IPS-11a (cell line): ENCODE data around the gene TMEM229B.

Source experiments
- H3K4me3 ChIP-seq: one replicate; pipeline ENCODE4 v1.5.1; 2013; ENCODE audit warnings: low read depth, low read length, control low read depth

The TMEM229B gene

DNA sequence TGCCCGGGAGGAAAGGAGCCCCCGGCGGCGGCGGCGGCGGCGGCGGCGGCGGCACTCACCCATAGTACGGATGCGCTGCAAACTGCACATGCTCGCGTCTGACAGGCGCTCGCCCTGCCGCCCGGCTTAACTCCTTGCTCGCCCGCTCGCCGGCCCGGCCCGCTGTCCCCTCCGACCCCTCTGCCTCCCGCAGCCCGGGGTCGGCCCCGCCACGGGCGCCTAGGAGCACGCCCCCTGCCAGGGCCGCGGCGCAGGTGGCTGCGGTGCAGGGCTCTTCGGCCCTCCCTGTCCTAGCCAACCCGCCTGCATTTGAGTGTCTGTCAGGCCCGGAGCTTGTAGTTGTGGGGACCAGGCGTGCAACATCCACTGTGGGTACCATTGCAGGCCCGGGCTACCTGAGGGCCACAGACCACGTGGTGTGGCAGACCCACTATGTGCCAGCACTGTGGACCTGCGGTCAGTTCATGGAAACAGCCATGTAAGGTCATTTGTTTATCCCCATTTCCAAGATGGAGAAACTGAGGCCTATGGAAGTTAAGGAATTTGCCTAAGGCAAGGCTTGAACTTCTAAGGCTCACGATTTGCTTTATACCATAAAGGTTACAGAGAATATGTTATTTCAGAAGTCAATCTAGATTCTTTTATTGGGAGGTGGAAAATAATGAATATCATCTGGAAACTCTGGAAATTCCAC, 27.0 kb upstream of the TMEM229B start:
- peak overlapping the region; percentile 55 for H3K4me3 ChIP-seq

DNA sequence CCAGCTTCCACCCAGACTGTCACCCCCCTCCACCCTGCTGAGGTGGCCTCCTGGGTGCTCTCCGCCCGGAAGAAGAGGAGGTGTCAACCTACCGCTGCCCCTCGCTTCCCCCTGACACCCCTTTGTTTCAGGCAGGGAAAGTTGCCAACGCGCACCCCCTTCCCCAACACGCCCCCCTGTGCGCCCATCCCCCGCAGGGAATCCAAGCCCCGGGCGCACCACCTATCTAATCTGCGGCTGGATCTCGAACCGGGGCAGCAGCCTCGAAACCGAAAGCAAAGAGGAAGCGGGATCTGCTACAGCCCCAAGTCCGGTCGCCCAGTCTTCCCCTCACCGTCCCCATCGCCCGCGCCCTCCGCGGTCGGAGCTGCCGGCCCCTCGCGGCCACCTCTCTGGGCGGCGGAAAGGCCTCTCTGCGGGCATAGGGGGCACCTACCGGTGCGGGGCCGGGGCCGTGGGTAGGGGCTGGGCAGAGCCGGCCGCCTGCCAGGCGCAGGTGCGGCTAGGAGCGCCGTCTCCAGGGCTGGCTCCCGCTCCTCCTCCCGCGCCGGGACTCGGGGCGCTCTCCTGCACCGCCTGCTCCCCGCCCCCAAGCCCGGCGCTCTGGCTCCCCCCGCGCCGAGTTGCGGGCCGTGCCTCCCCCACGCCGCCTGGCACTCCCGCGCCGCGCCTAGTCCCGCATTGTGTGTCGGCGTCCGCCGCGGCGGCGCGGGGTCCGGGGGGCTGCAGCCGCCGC, 26.3 kb upstream of the TMEM229B start:
- H3K4me3 ChIP-seq: peak overlapping the region; percentile 55

DNA sequence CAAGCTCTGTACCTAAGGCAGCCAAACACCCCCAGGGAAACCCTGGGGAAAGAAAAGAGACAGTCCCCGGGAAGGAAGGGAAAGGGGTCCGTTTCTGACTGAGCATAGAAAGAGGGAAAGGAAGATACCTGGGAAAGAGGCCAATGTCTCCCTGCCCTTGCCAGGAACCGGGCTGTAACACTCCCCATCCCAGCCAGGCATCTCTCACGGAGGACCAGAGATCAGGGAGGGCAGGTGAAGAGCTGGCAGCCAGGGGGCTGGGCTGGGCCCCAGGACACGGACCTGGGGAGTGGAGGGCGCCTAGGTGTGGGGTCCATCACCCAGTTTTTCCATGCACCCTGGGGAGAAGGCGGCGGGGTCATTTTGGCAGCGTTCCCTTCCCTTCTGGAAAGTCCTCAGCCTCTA, 25.7 kb upstream of the TMEM229B start:
- peak overlapping the region; percentile 55 for H3K4me3 ChIP-seq

DNA sequence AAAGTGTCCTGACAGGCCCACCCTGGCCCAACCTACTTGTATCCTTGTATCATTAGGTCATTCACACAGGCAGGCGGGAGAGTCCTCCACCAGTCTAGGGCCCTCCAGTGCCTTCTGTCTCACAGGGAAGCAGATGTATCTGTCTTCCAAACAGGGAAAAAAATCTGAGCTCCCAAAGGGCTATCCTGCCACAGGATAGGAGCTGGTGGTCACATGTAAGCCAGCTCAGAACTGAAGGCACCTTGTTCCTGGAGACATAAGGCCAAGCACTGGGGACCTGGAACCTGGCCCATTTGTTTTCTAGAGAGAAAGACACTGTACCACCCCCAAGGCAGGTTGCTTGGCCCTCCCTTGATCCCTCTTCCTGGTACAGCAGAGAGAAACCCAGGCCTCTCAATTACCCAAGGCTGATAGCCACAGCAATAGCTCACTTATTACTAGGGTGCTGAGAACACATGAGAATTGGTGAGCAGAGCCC, 25.1 kb upstream of the TMEM229B start:
- no peak overlapping the region for H3K4me3 ChIP-seq

DNA sequence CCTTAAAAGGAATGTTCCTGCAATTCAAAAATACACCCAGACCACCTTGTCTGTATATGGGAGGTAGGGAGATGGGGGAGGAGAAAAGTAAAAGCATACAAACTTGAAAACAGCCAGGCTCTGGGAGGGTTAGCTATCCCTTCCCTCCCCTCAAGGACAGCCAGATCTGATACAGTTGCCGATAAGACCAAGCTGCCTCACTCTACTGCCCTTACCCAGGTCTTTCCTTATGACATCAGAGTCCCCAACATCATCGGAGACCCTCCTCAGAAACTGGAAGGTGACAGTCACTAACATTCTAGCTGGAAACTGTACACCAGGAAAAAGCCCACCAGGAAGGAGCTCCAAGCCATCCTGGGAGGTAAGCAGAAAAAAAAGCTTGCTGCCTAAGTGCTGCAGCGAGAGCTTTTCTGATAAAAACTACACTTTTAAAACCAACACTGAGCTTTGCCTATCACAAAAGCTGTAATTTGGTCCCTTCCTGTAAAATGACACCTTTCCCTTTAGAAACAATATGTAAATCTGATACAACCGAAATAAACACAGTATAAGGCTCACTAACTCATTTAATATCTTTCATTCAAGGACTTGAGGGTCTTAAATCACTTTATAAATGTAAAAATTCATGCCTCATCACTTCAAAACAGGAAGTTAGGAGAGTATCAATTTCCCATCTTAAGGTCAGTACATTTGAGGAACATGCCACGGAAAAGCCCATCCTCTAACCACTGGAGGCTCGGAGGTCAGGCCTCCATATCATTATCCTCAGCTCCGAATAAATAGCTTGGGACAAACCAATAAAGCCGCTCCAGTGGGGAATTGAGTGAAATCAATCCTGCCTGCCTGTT, 24.2 kb upstream of the TMEM229B start:
- H3K4me3 ChIP-seq: no peak overlapping the region

DNA sequence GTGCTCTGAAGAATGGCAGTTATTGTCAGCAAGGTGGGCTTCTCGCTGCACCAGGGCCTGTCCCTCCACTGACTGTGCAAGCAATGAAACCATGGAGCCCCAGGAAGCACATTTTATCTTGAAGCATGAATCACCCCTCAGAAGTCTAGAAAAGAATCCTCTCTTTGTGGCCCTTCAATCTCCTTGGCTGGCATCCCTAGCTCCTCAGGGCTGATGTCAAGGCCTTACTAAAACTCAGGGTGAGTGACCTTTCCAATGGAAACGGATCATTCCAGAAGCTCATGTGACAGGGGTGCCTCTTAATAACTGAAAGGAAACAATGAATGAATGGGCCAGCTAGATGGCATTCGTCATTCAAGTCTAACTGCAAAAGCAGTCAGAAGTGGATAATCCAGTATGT, 22.3 kb upstream of the TMEM229B start:
- no peak overlapping the region for H3K4me3 ChIP-seq

DNA sequence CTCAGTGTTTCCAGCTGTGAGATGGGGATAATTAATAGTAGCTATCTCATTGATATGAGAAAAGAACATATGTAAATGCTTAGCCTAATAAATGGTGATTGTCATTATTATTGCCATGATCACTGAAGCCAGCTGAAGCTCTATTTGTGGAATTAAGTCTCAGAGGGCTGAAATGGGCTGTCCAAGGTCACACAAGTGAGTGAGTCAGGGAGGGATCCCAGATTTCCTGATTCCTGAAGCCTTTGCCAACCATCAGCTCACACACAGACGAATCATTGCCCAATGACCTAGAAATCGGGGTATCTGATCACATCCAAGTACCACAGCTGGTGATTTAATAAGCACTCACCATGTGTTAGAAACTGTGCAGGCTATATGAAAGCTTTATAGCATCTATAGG, 21.6 kb upstream of the TMEM229B start:
- H3K4me3 ChIP-seq: no peak overlapping the region

DNA sequence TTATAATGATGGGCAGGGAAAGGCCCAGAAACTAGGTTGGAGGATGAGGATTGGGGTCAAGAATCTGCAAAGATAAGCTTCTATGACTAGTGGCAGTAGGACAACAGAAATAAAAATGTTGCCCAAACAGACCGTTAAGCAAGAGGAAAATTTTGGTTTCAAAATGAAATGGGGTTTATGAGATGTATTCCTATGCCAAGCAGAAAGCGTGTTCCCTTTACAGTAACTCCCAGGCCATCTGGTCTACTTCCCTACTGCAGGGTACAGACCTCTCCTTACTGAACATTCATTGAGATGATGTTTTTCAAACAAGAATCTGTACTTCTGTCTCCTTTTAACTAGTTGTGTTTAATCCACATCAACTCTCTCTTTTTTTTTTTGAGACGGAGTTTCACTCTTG, 20.4 kb upstream of the TMEM229B start:
- H3K4me3 ChIP-seq: no peak overlapping the region

DNA sequence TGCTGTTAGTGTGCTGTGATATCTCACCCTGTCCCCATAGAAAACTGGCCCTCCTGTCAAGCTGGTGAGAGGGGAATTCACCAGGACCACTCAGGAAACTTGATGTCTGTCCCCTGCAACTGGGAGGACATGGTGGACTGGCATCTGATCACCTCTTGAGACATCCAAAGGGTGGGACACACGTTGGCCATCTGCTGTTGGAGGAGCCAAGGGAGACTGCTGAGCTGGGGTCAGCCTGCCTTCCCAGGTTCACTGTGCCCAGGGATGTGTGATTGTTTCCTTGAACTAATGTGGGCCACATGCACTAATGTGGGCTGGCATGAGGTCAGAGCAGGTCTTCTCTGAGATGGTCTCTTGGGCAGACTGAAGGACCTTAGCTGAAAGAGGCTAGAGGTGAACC, 16.7 kb upstream of the TMEM229B start:
- no peak overlapping the region for H3K4me3 ChIP-seq

DNA sequence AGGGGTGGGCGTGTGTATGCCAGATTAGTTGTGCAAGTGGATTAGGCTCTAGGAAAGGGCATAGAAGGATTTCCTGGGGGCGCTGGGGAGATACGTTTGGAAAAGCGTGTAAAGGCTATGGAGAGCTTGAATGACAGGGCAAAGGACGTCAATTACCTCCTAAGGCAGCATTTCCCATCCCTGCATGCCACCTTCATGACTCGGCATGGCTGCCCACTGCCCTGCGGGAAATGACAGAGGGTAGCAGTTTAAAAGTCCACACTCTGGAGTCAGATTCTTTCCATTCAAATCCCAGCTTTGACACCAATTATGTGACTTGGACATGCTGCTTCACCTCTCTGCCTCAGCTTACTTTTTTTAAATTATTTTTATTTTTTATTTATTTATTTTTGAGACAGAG, 14.8 kb upstream of the TMEM229B start:
- no peak overlapping the region for H3K4me3 ChIP-seq

DNA sequence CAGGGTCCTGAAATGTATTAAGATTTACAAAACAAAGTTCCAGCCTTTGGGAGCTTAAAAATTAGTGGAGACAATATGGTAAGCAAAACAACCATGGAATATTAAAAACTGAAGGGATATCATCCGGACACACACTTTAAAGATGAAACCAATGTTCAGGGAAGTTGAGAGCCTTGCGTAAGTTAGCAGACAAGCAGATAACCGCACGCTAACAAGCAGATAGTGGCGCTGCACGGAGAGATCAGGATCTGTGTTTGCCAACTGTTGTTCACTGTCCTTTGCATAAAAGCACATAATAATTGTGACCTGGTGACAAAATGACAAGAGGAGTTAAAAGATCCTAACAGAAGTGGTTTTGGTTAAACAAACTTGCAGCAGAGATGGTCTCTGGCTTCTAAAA, 14.3 kb upstream of the TMEM229B start:
- no peak overlapping the region for H3K4me3 ChIP-seq

DNA sequence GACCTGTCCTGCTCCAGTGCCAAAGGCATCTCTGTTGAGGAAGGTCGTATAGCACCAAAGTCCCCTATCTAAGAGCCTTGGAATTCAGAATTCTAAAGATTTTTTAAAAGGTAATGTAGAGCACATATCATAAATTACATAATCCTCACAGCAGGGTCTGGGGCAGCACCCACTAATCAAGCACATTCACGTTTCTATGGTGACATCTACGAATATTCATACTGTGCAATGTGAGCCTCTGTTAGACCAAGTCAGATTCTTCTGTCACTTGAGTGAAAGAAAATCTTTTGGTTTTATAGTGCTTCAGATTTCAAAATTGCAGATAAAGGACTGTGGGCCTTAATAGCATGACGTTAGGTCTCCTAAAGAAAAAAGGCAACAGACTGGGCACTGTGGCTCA, 13.1 kb upstream of the TMEM229B start:
- H3K4me3 ChIP-seq: no peak overlapping the region

DNA sequence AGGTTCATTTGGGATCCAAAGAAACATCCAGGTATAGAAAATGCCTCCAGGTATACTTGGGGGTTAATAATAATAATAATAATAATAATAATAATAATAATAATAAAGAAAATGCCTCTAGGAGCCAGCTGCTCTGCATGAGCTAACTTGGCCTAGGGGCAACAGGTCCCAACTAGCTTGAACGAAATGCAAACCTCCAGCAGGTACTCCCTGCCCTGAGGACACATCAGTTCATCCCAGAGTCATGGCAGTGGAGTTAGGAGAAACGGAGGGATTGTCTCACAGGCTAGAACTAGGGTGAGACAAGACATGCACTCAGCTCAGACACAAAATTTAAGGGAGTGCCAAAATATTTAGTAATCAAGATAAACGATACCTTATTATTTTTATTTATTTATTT, 12.5 kb upstream of the TMEM229B start:
- H3K4me3 ChIP-seq: no peak overlapping the region

DNA sequence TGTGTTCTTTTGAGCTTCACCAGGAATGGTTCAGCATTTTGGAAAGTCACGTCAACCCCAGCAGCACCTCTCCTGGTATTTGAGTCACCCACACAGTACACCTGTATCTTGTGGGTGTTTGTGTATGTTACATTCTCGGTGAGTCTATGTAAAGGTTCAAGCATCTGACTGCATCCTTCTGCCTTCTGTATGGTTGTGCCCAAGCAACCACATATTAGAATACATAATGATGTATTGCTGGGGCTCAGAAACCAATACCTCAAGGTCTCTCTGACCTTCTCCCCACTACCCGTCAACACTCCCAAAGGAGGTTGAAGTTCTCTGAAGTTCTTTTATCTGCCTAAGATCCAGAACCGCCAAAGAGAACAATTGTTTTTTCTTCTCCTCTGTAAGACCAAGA, 9.2 kb upstream of the TMEM229B start:
- H3K4me3 ChIP-seq: no peak overlapping the region

DNA sequence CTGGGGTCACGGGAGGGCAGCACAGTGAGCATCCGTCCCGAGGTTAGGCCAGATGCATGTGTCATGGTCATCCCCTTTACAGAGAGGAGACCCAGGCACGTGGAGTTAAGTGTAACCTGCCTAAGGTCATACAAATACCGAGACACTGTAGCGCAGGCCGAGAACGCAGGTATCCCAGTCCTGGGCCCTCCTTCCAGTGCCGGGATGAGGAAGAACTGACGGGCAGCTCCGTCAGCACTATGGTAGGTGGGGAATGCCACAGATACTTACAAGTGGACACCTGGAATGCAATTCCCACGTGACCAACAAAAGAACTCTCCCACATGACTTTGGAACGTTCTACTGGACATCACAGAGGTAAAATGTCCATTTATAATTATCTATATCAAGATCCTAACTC, 8.7 kb upstream of the TMEM229B start:
- no peak overlapping the region for H3K4me3 ChIP-seq

DNA sequence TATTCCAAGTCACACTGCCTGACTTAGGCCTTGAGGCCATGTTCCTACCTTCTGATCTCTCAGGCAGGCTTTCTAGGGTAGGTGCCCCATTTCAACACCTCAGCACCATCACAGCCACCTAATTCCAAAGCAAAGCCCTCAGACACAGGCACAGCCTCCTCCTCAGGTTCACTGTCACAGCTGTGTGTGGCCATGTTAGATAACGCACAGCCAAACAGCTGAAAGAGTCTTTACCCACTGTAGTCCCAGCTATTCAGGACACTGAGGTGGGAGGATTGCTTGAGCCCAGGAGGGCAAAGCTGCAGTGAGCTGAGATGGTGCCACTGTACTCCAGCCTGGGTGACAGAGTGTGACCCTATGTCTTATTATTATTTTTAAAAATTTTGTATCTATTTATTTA, 7.3 kb upstream of the TMEM229B start:
- H3K4me3 ChIP-seq: no peak overlapping the region

DNA sequence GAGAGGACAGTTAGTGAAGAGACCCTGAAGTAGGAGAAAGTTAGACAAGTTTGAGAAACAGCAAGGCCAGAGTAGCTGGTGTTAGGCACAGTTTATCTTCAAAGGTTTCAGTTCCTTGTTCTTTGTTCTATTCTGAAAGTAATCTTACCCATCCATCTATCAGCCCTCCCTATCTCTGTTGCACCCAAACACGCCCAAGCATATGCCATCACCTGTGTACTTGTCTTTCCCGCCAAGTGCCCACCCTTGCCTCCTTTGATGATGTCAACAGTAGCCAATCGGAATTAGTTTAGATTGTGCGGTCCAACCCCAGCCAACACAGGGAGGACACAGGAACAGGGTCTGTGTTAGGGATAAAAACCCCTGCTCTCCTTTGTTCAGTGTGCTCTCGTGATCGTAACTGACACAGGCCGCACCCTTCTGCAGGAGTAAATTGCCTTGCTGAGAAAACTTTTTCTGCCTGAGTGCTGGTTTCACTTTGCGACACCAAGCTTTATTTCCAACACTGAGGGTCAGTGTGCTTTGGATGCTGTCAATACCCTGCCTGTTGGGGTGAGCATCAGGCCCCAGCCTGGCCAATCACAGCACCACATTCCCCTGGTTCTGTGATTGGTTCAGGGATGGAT, 4.7 kb upstream of the TMEM229B start:
- no peak overlapping the region for H3K4me3 ChIP-seq

DNA sequence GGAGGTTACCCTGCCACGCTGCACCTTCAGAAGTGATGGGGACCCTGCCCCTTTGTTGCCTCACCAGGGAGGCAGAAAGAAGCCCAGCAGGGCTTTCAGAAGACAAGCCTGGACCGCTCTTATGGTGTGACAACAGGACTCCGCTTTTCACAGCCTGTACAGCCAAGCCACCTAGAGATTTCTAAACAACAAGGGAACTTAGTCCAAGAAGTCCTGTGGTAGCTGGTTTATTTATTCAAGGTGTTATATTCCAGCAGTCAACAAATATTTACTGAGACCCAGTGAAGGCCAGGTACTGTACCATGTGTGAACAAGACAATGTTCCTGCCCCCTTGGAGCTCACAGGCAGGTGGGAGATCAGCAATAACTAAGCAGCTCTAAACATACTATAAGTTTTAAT, 4.0 kb upstream of the TMEM229B start:
- H3K4me3 ChIP-seq: no peak overlapping the region

DNA sequence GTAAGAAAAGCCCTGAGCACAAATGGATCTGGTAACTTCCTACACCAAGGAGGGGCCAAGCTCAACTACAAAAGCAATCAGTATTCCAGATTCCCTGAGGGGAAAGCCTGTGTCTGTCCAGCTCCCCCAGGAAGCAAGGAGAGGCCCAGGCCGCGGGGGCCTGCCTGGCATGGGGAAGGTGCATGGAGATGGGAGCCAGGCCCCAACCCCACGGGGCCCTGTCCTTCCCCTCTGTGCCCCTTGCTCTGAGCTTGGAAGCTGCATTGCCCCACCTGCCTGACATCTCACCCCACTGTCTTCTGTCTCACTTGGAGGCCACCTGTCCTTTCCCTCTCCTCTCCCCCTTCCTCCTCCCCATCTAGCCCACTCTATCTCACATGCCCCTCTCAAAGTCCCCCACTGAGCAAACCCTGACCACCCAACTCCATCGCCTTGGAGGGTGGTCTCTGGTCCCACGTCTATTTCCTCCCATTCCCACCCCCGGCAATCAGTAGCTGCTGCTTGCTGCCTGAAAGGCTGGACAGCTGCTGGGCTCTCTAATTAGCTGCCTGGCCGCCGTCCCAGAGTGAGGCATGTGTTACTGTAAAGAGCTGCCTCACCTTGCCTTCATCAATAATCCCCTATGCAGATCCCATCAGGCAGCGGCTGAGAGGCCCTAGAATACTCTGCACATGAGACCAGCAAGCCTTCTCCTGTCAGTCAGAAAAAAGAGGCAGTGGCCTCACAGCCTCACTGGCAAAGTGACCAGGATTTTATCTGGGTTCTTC, 3.4 kb upstream of the TMEM229B start:
- no peak overlapping the region for H3K4me3 ChIP-seq

DNA sequence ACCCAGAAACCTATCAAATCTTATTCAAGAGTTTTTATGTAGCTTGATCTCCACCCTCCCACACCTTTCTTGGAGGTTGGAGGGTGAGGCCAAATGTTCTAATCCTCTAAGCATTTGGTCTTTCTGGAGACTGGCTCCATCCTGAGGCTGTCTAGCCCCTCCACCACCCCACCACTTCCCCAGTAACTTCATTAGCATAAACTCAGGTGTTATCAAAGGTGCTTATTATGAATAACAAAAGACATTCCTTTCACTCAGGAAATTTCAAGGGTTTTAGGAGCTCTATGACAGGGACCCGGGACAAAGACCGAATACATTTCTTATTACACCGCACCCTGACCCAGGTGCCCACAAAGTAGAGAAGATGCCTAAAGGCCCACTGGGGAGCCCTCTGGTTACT, 2.8 kb upstream of the TMEM229B start:
- H3K4me3 ChIP-seq: no peak overlapping the region

DNA sequence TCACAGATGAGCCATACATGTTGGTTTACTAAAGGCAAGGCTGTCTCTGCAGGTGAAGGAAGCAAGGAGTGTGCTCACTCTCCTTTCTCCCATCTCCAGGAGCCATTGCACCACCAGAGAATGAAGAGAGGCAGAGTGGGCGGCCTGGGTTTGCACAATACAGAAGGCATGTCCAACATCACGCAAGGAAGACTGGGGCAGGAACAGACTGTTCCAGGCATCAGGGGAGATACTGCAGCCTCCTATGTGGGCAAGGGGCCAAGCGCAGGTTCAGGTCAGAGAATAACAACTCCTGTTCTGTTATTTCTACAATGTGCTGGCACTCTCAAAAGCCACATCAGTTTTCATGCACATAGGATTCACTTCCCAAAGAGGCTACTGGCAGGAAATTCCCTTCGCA, 1.7 kb upstream of the TMEM229B start:
- H3K4me3 ChIP-seq: no peak overlapping the region
